K562 (cell line): Measurements from ENCODE around the gene PTRH2. TPM values are rescaled to one million over a fixed set of nuclear protein-coding genes. Genes with fewer than 3 reads are reported as not detected.

Source experiments
- ATAC-seq: fragments of 200-7000 bp; cut with Tn5 transposase; 3 replicates; pipeline ENCODE4 v1.9.1; 2020; ENCODE audit warnings: moderate library complexity
- BruUV-seq: library from RNA; stranded (reverse); fragments of 400-500 nt; replicated peaks from 2 replicates; lab custom pipeline; 2021; lab: Mats Ljungman, UMichigan
- CTCF ChIA-PET: fragments of 300-600 bp; formaldehyde crosslinking; extraction: SDS; loops from one replicate; lab custom pipeline; 2021; ENCODE audit warnings: low intra/inter-chr PET ratio; lab: Yijun Ruan, JAX
- POLR2A ChIA-PET: fragments of 300-600, 350-650 bp; sonication (Branson Sonifier 250); formaldehyde crosslinking; extraction: SDS; loops from one replicate; lab custom pipeline; 2021; ENCODE audit warnings: antibody characterized with exemption, inconsistent platforms; lab: Yijun Ruan, JAX
- DNase-seq, 4 experiments: peaks; one replicate each; pipeline versions ENCODE4 v3.0.0 to v3.0.0-alpha.2; 2011 to 2018; ENCODE audit warnings: low spot score in 3 of 4, mixed read lengths in 3 of 4; ENCODE audit errors: extremely low read depth in 1 of 4
- FAIRE-seq: peaks from 2 replicates; lab custom pipeline; 2011; peaks lifted over from hg19 to GRCh38; lab: Jason Lieb, UNC
- H2AFZ ChIP-seq: 2 replicates; pipeline ENCODE4 v1.6.0; 2011; ENCODE audit warnings: low read depth, low read length, control low read depth, inconsistent platforms
- H3K27ac ChIP-seq: fragments of 200-600 bp; 3 replicates; pipeline ENCODE4 v1.8.0; 2011; ENCODE audit warnings: low read depth, mild to moderate bottlenecking, control low read depth, inconsistent platforms, low read length, moderate library complexity, mixed read lengths; ENCODE audit errors: extremely low read depth
- H3K27me3 ChIP-seq, 2 experiments: fragments of 300-600 bp in 1 of 2; 2 replicates in 1 of 2; 3 replicates in 1 of 2; pipeline versions ENCODE4 v1.6.0 to v1.8.0; 2011; ENCODE audit warnings: inconsistent platforms in 2 of 2, low read length in 2 of 2, mild to moderate bottlenecking in 1 of 2, mixed read lengths in 1 of 2, moderate library complexity in 1 of 2; ENCODE audit not compliant: control insufficient read depth in 2 of 2, insufficient read depth in 2 of 2
- H3K36me3 ChIP-seq: fragments of 300-600 bp; 3 replicates; pipeline ENCODE4 v1.8.0; 2011; ENCODE audit warnings: mild to moderate bottlenecking, low read length, inconsistent platforms; ENCODE audit not compliant: control insufficient read depth, insufficient read depth
- H3K4me1 ChIP-seq, 2 experiments: fragments of 200-600 bp in 1 of 2; replicated peaks in 1 of 2; 2 replicates in 1 of 2; 3 replicates in 1 of 2; pipeline versions ENCODE4 v1.5.1 to v1.8.0; 2011; ENCODE audit warnings: inconsistent platforms in 2 of 2, low read length in 2 of 2, mild to moderate bottlenecking in 1 of 2, mixed read lengths in 1 of 2, moderate library complexity in 1 of 2; ENCODE audit not compliant: control insufficient read depth in 2 of 2, insufficient read depth in 2 of 2
- H3K4me2 ChIP-seq: 2 replicates; pipeline ENCODE4 v1.6.1; 2011; ENCODE audit warnings: low read length, control low read depth, inconsistent platforms, mixed read lengths; ENCODE audit not compliant: insufficient read depth
- H3K4me3 ChIP-seq: fragments of 200-600 bp; sonication (generic), shearing (Covaris generic); 2 replicates; pipeline ENCODE4 v1.5.1; 2016; ENCODE audit warnings: control low read depth, inconsistent platforms
- H3K79me2 ChIP-seq: fragments of 200-600 bp; 3 replicates; pipeline ENCODE4 v1.8.0; 2011; ENCODE audit warnings: low read length, inconsistent platforms; ENCODE audit not compliant: control insufficient read depth, insufficient read depth
- H3K9ac ChIP-seq, 2 experiments: 2 replicates each; pipeline versions ENCODE4 v1.6.0 to v1.6.1; 2011; ENCODE audit warnings: low read depth in 2 of 2, low read length in 2 of 2, control low read depth in 1 of 2, inconsistent platforms in 1 of 2, mild to moderate bottlenecking in 1 of 2, mixed read lengths in 1 of 2; ENCODE audit not compliant: insufficient read depth in 1 of 2
- H3K9me1 ChIP-seq: one replicate; pipeline ENCODE4 v1.6.0; 2011; ENCODE audit warnings: inconsistent platforms, mild to moderate bottlenecking, low read length, moderate library complexity; ENCODE audit not compliant: control insufficient read depth, insufficient read depth
- H3K9me3 ChIP-seq: replicated peaks from 2 replicates; pipeline ENCODE4 v1.5.1; 2011; ENCODE audit warnings: low read depth, low read length, inconsistent platforms; ENCODE audit not compliant: control insufficient read depth, insufficient read depth
- H4K20me1 ChIP-seq: replicated peaks from 2 replicates; pipeline ENCODE4 v1.6.1; 2011; ENCODE audit warnings: low read length, inconsistent platforms, mixed read lengths; ENCODE audit not compliant: control insufficient read depth, insufficient read depth
- EGR1 ChIP-seq: fragments of 450-650 bp; conservative IDR thresholded peaks from 2 replicates; pipeline ENCODE4 v1.6.1; 2017; ENCODE audit warnings: mild to moderate bottlenecking
- EP400 ChIP-seq: fragments of 450-650 bp; IDR thresholded peaks from 2 replicates; pipeline ENCODE4 v1.6.1; 2017; ENCODE audit warnings: antibody characterized with exemption, mild to moderate bottlenecking, moderate library complexity
- FOXK1 ChIP-seq: sonication (generic); formaldehyde crosslinking; IDR thresholded peaks from 2 replicates; pipeline ENCODE4 v1.8.0; 2022; ENCODE audit warnings: missing genetic modification reagents, mild to moderate bottlenecking, borderline replicate concordance
- GATA2 ChIP-seq: sonication (generic); formaldehyde crosslinking; IDR thresholded peaks from 2 replicates; pipeline ENCODE4 v1.4.0; 2020; ENCODE audit warnings: mild to moderate bottlenecking, missing genetic modification reagents
- LEF1 ChIP-seq: fragments of 450-650 bp; IDR thresholded peaks from 2 replicates; pipeline ENCODE4 v1.6.1; 2016; ENCODE audit warnings: mild to moderate bottlenecking
- MCM3 ChIP-seq: fragments of 450-650 bp; IDR thresholded peaks from 2 replicates; pipeline ENCODE4 v1.6.1; 2016
- POLR2A ChIP-seq: fragments of 450-650 bp; conservative IDR thresholded peaks from 2 replicates; pipeline ENCODE4 v1.6.1; 2016
- ZNF217 ChIP-seq: sonication (generic); formaldehyde crosslinking; IDR thresholded peaks from 2 replicates; pipeline ENCODE4 v1.8.0; 2022; ENCODE audit warnings: mild to moderate bottlenecking, missing genetic modification reagents
- WGBS: fragments of 100-300 bp; shearing (Covaris generic); methylation state at CpG from one replicate; pipeline ENCODE4 v1.1.6; 2016; ENCODE audit warnings: low coverage, mixed read lengths; ENCODE audit not compliant: insufficient coverage; ENCODE audit errors: missing lambda C conversion rate; 5-methylcytosine and 5-hydroxymethylcytosine counted together
- in situ Hi-C: fragments of 300-500 bp; cut with MboI; formaldehyde crosslinking; loops from 4 replicates; pipeline ENCODE4 v1.15.0; 2018; ENCODE audit warnings: inconsistent platforms, mixed read lengths
- intact Hi-C: fragments of 100-400 bp; cut with micrococcal nuclease; formaldehyde crosslinking; loops from 2 replicates; pipeline ENCODE4 v1.14.2; 2022
- polyA plus RNA-seq, 8 experiments: library from polyadenylated mRNA; depleted of rRNA in 4 of 8; stranded (reverse) in 5 of 8; unstranded in 3 of 8; fragments of >200 nt; fragmentation: Nextera tagmentation in 2 of 8; fragmentation: Illumina TruSeq in 1 of 8; extraction: Ambion mirVana in 2 of 8; extraction: Trizol in 1 of 8; gene quantifications; 2 replicates each; pipeline versions ENCODE4 v1.2.1 to v1.2.3, GENCODE V29; 2011 to 2014; ENCODE audit warnings: inconsistent platforms in 1 of 8, missing spikeins in 1 of 8
- total RNA-seq, 7 experiments: library from RNA; depleted of rRNA in 6 of 7; stranded (reverse); fragments of >200 nt in 6 of 7; fragmentation: Illumina TruSeq in 2 of 7; extraction: Trizol in 2 of 7; gene quantifications; 2 replicates each; pipeline versions ENCODE4 v1.2.1 to v1.2.3, GENCODE V29; 2011 to 2021; ENCODE audit warnings: low replicate concordance in 1 of 7
- TF ChIP-seq, protein P1 (sequence below): fragments of 250-450 bp; sonication (Bioruptor Pico); IDR thresholded peaks from 2 replicates; pipeline ENCODE4 v1.4.0; 2020; ENCODE audit warnings: mild to moderate bottlenecking, moderate library complexity, borderline replicate concordance
- TF ChIP-seq, protein P2 (sequence below): fragments of 250-450 bp; sonication (Bioruptor Pico); IDR thresholded peaks from 2 replicates; pipeline ENCODE4 v1.5.0; 2021
- TF ChIP-seq, protein P3 (sequence below): sonication (generic); formaldehyde crosslinking; IDR thresholded peaks from 2 replicates; pipeline ENCODE4 v1.5.0; 2020; ENCODE audit warnings: missing genetic modification reagents
- TF ChIP-seq, protein P4 (sequence below), 2 experiments: fragments of 150-350 bp in 1 of 2; IDR thresholded peaks; 2 replicates each; pipeline ENCODE4 v1.6.1; 2012 to 2016; ENCODE audit warnings: low read depth in 2 of 2, low read length in 2 of 2, mild to moderate bottlenecking in 1 of 2, moderate library complexity in 1 of 2
- TF ChIP-seq, protein P5 (sequence below): fragments of 250-450 bp; sonication (Bioruptor Pico); IDR thresholded peaks from 2 replicates; pipeline ENCODE4 v1.9.0; 2021; ENCODE audit warnings: mild to moderate bottlenecking

Gene PTRH2
- total and polyA plus RNA-seq, 9 of the 15 experiments (the other 6 are each of a cell fraction or from before 2014, with no cell fraction given): 53.1 to 210 (median 126) TPM

DNA sequence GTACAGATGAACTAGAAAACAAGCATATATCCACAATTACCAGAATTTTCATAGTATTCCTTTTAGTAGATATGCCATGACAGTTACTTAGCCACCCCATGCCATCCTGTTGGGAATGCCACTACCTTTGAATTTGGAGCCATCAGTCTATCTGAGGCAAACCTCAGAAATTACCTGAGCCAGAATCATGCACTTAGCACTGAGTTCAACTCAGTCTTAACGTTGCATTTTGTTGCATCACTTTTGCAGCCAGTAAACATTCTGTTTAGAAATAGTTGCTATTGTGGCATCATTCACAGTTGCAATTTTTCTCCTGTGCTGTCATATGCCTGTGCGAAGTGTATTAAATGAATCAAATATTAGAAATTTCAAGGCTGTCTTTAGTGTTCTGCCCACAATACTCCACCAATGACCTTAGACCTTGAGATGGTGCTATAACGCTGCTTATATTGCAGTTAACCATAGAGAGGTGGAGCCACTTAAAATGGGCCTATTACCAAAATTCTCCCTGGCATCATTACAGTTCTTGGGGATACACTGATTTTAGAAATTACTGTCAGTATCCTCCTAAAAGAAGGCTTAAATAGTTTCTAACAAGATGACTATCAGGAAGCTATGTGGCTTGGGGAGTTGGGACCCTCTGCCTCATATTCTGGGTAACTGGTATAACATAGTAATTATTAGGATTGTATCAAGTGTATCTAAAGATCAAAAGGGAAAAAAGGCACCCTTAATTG lies 11.1 kb downstream of the PTRH2 start (continued):
- TF ChIP-seq, protein P1, sequence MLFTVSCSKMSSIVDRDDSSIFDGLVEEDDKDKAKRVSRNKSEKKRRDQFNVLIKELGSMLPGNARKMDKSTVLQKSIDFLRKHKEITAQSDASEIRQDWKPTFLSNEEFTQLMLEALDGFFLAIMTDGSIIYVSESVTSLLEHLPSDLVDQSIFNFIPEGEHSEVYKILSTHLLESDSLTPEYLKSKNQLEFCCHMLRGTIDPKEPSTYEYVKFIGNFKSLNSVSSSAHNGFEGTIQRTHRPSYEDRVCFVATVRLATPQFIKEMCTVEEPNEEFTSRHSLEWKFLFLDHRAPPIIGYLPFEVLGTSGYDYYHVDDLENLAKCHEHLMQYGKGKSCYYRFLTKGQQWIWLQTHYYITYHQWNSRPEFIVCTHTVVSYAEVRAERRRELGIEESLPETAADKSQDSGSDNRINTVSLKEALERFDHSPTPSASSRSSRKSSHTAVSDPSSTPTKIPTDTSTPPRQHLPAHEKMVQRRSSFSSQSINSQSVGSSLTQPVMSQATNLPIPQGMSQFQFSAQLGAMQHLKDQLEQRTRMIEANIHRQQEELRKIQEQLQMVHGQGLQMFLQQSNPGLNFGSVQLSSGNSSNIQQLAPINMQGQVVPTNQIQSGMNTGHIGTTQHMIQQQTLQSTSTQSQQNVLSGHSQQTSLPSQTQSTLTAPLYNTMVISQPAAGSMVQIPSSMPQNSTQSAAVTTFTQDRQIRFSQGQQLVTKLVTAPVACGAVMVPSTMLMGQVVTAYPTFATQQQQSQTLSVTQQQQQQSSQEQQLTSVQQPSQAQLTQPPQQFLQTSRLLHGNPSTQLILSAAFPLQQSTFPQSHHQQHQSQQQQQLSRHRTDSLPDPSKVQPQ (CRISPR knock-in tag): no peak
- TF ChIP-seq, protein P2, sequence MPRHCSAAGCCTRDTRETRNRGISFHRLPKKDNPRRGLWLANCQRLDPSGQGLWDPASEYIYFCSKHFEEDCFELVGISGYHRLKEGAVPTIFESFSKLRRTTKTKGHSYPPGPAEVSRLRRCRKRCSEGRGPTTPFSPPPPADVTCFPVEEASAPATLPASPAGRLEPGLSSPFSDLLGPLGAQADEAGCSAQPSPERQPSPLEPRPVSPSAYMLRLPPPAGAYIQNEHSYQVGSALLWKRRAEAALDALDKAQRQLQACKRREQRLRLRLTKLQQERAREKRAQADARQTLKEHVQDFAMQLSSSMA (CRISPR knock-in tag): no peak
- TF ChIP-seq MCM3 (no peak), FOXK1 (CRISPR knock-in tag) (no peak)
- TF ChIP-seq, all 486 proteins: peak for 61

DNA sequence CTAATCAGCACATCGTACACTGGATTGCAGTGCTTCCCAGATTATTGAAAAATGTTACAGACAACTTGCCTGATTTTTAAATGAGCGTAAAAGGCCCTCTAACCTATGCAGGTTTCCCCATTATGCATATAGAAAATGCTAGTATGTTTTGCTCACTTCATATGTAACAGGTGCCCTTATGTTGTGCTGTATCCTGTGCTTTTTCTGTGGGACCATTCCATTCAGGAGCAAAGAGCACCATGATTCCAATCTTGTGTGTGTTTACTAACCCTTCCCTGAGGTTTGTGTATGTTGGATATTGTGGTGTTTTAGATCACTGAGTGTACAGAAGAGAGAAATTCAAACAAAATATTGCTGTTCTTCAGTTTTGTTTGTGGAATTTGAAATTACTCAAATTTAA lies 12.9 kb downstream of the PTRH2 start:
- in situ Hi-C loops (no loop called here), intact Hi-C loops (no loop called here)
- DNase-seq (no peak), ATAC-seq (no peak), FAIRE-seq (no peak)
- Histone ChIP-seq H3K79me2 (peaks cover 85% of the 10 kb centered on the region), H4K20me1 (peaks cover 43% of the 10 kb centered on the region), H3K9me1 (no peaks in the 10 kb centered on the region), H3K4me2 (no peak overlapping the region), H3K36me3 (peaks cover 95% of the 10 kb centered on the region), H2AFZ (no peak overlapping the region), H3K9me3 (no peaks in the 10 kb centered on the region), H3K9ac (no peak overlapping the region), H3K27ac (no peak overlapping the region), H3K27me3 (no peaks in the 10 kb centered on the region), H3K4me1 (peaks cover 0 to 37% of the 10 kb centered on the region in 2 experiments; a peak in 2 of 5 replicates), H3K4me3 (no peak overlapping the region)
- POLR2A ChIA-PET: interaction anchor here (0.7 to 1.9 kb wide), 4 partner anchors 10 to 302 kb away, joined by 3 to 9 read pairs (median 6); partner anchors contain the start of genes PTRH2 and VMP1
- TSS peak; percentile 50 for BruUV-seq
- CTCF ChIA-PET: no interaction called here
- WGBS: 83% methylated on average over 2 of the region's 2 CpGs
- TF ChIP-seq, protein P3, sequence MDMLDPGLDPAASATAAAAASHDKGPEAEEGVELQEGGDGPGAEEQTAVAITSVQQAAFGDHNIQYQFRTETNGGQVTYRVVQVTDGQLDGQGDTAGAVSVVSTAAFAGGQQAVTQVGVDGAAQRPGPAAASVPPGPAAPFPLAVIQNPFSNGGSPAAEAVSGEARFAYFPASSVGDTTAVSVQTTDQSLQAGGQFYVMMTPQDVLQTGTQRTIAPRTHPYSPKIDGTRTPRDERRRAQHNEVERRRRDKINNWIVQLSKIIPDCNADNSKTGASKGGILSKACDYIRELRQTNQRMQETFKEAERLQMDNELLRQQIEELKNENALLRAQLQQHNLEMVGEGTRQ (CRISPR knock-in tag): no peak
- TF ChIP-seq ZNF217 (CRISPR knock-in tag) (no peak), EP400 (no peak), LEF1 (no peak), POLR2A (0 out of 2 replicates have a peak, but pooled peaks have one; percentile 14), GATA2 (CRISPR knock-in tag) (no peak), EGR1 (no peak)
- TF ChIP-seq, protein P4, sequence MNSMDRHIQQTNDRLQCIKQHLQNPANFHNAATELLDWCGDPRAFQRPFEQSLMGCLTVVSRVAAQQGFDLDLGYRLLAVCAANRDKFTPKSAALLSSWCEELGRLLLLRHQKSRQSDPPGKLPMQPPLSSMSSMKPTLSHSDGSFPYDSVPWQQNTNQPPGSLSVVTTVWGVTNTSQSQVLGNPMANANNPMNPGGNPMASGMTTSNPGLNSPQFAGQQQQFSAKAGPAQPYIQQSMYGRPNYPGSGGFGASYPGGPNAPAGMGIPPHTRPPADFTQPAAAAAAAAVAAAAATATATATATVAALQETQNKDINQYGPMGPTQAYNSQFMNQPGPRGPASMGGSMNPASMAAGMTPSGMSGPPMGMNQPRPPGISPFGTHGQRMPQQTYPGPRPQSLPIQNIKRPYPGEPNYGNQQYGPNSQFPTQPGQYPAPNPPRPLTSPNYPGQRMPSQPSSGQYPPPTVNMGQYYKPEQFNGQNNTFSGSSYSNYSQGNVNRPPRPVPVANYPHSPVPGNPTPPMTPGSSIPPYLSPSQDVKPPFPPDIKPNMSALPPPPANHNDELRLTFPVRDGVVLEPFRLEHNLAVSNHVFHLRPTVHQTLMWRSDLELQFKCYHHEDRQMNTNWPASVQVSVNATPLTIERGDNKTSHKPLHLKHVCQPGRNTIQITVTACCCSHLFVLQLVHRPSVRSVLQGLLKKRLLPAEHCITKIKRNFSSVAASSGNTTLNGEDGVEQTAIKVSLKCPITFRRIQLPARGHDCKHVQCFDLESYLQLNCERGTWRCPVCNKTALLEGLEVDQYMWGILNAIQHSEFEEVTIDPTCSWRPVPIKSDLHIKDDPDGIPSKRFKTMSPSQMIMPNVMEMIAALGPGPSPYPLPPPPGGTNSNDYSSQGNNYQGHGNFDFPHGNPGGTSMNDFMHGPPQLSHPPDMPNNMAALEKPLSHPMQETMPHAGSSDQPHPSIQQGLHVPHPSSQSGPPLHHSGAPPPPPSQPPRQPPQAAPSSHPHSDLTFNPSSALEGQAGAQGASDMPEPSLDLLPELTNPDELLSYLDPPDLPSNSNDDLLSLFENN (IDR thresholded peaks at IDR 0.05; ENCODE audit: low read depth in 2 of 2, low read length in 2 of 2): no peak
- TF ChIP-seq, protein P5, sequence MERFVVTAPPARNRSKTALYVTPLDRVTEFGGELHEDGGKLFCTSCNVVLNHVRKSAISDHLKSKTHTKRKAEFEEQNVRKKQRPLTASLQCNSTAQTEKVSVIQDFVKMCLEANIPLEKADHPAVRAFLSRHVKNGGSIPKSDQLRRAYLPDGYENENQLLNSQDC (CRISPR knock-in tag): no peak
